Kidney (tissue), 14 donors: Measurements from ENCODE around the gene RAD51B. TPM values are rescaled to one million over a fixed set of nuclear protein-coding genes. Genes with fewer than 3 reads are reported as not detected.

Experiments
- DNase-seq, 5 donors: peaks; one replicate each; pipeline ENCODE4 v3.0.0-alpha.2; 2013 to 2020
- FAIRE-seq: peaks from 2 replicates; lab custom pipeline; 2012; peaks lifted over from hg19 to GRCh38; lab: Jason Lieb, UNC
- H3K27ac ChIP-seq, 2 donors: one replicate each; pipeline ENCODE4 v1.7.0; 2013; ENCODE audit warnings: low read depth in 2 of 2, low read length in 2 of 2, inconsistent platforms in 1 of 2
- H3K27me3 ChIP-seq: one replicate; pipeline ENCODE4 v1.7.1; 2013; ENCODE audit warnings: low read length, inconsistent platforms; ENCODE audit not compliant: control insufficient read depth, insufficient read depth
- H3K36me3 ChIP-seq, 3 donors: one replicate each; pipeline versions ENCODE4 v1.7.0 to v1.7.1; 2013; ENCODE audit warnings: low read length in 3 of 3, control low read depth in 1 of 3, inconsistent platforms in 1 of 3; ENCODE audit not compliant: insufficient read depth in 3 of 3, control insufficient read depth in 2 of 3
- H3K4me1 ChIP-seq, 3 donors: one replicate each; pipeline versions ENCODE4 v1.7.0 to v1.7.1; 2013; ENCODE audit warnings: low read length in 3 of 3, inconsistent platforms in 1 of 3, low read depth in 1 of 3; ENCODE audit not compliant: control insufficient read depth in 2 of 3, insufficient read depth in 2 of 3
- H3K4me3 ChIP-seq, 3 donors: one replicate each; pipeline versions ENCODE4 v1.7.0 to v1.8.1; 2013; ENCODE audit warnings: low read length in 3 of 3, control low read depth in 1 of 3, inconsistent platforms in 1 of 3
- H3K9ac ChIP-seq, 3 donors: one replicate each; pipeline versions ENCODE4 v1.7.0 to v1.7.1; 2013; ENCODE audit warnings: low read length in 3 of 3, control low read depth in 1 of 3, inconsistent platforms in 1 of 3
- H3K9me3 ChIP-seq, 3 donors: one replicate each; pipeline versions ENCODE4 v1.7.0 to v1.7.1; 2013; ENCODE audit warnings: low read length in 3 of 3, control low read depth in 1 of 3, inconsistent platforms in 1 of 3; ENCODE audit not compliant: control insufficient read depth in 2 of 3, insufficient read depth in 1 of 3
- intact Hi-C: fragments of 100-400 bp; cut with DNase I; formaldehyde crosslinking; loops from one replicate; pipeline ENCODE4 v1.11.1; 2022
- polyA plus RNA-seq: library from polyadenylated mRNA; stranded (reverse); fragments of 350-450 nt; fragmentation: Illumina TruSeq; extraction: RNeasy Lipid Tissue Mini Kit (QIAGEN cat#74804); gene quantifications from one replicate; pipeline ENCODE4 v1.2.3, GENCODE V29; 2014; ENCODE audit warnings: low read depth, low replicate concordance; ENCODE audit not compliant: insufficient read depth
- total RNA-seq: library from RNA; stranded (reverse); fragmentation: NEBNext Ultra II Directional; extraction: Animal tissue kit (Norgen Biotek cat#: 25700); gene quantifications from one replicate; pipeline ENCODE4 v1.2.1, GENCODE V29; 2021
- TF ChIP-seq, protein P1 (sequence below): IDR thresholded peaks from 3 replicates; pipeline ENCODE4 v1.5.1; 2012; ENCODE audit warnings: mild to moderate bottlenecking, moderate library complexity, borderline replicate concordance; ENCODE audit not compliant: insufficient read depth; ENCODE audit errors: extremely low read depth
- donor health status: control.
- donor health status: control.
- donor health status: control.
- donor health status: control.
- donor health status: control.
- donor health status: DM: yes; HTN: yes; CAD: no.
- donor health status: Normal renal cell carcinoma (clear cell type).

The RAD51B gene
- total and polyA plus RNA-seq, 2 donors from 2014 or later: 6.9 to 18.0 TPM

DNA sequence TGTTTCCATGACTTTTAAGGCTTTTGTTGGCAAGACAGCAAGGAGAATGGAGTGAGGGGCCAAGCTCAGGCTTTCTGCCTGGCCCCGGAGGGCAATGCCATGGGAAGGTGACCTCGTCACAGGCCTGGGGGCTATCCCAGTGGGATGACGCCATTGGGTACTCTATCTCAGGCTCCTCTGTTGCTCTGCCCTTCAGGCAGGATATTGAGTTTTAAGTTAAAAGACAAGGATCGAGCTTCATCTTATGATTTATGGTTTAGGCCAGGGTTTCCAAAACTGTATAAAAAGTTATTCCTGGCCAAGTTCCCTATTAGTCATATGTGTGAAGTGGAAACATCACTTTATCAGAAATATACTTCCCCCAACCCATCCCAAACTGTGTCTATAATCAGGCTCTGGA is 845.6 kb downstream of the RAD51B start:
- FAIRE-seq: no peak
- peak overlapping the region in 1 of 2 donors; percentile 43 for H3K27ac ChIP-seq
- H3K4me3 ChIP-seq: no peak overlapping the region
- H3K27me3 ChIP-seq: no peaks in the 10 kb centered on the region
- H3K9ac ChIP-seq: no peak overlapping the region
- TF ChIP-seq, protein P1, sequence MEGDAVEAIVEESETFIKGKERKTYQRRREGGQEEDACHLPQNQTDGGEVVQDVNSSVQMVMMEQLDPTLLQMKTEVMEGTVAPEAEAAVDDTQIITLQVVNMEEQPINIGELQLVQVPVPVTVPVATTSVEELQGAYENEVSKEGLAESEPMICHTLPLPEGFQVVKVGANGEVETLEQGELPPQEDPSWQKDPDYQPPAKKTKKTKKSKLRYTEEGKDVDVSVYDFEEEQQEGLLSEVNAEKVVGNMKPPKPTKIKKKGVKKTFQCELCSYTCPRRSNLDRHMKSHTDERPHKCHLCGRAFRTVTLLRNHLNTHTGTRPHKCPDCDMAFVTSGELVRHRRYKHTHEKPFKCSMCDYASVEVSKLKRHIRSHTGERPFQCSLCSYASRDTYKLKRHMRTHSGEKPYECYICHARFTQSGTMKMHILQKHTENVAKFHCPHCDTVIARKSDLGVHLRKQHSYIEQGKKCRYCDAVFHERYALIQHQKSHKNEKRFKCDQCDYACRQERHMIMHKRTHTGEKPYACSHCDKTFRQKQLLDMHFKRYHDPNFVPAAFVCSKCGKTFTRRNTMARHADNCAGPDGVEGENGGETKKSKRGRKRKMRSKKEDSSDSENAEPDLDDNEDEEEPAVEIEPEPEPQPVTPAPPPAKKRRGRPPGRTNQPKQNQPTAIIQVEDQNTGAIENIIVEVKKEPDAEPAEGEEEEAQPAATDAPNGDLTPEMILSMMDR: no peak
- peak in 2 of 5 donors; percentile 3 to 19 for DNase-seq
- no peaks in the 10 kb centered on the region for H3K9me3 ChIP-seq
- peaks cover 4 to 15% (median 14%) of the 10 kb centered on the region in 3 donors for H3K4me1 ChIP-seq
- H3K36me3 ChIP-seq: no peaks in the 10 kb centered on the region
- intact Hi-C loops: no loop called here

DNA sequence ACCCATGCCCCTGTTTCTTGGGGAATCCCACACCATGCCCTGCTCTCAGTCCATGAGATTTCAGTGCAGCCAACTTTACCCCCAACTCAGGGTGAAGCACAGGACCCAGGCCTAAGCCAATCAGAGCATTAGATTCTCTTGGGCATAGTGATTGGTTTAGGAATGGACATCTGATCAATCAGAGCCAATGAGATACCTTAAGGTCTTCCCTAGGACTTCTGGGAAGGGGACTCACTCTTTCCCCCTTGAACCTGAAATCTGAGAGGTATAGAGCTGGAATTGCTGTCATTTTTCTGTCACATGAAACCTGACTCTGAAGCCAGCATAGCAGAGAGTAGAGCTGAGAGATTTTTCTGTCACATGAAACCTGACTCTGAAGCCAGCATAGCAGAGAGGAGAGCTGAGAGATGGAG is 846.2 kb downstream of the RAD51B start:
- TF ChIP-seq, protein P1: no peak
- H3K4me1 ChIP-seq: peaks cover 4 to 19% (median 15%) of the 10 kb centered on the region in 3 donors
- intact Hi-C loops: no loop called here

DNA sequence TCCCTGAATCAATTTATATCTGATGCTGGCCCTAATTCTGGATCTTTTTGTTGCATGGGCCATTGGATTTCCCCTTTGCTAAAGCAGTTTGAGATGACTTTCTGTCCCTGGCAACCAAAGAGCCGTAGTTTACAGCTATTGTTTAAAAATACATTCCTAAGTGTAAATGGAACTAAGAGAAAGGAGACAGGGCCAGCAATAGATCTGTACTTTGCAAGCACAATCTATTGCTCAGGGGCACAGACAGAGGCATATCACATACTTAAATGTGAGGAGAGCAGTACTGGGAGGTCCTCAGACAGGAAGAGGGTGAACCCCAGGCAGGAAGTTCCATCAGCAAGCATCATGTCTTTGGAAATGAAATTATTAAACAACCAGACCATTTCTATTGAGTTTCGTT is 846.7 kb downstream of the RAD51B start:
- Histone ChIP-seq H3K36me3 (no peaks in the 10 kb centered on the region), H3K4me1 (peaks cover 4 to 19% (median 15%) of the 10 kb centered on the region in 3 donors), H3K4me3 (no peak overlapping the region), H3K9me3 (no peaks in the 10 kb centered on the region), H3K27me3 (no peaks in the 10 kb centered on the region), H3K9ac (no peak overlapping the region), H3K27ac (no peak overlapping the region)
- FAIRE-seq: no peak
- DNase-seq: peak in 1 of 5 donors; percentile 8
- intact Hi-C loops: no loop called here
- TF ChIP-seq, protein P1: no peak

More for the DNA sequence above, 846.2 kb downstream of the RAD51B start:
- peak in 3 of 5 donors; percentile 13 to 67 (median 30) for DNase-seq
- no peak overlapping the region for H3K9ac ChIP-seq
- H3K36me3 ChIP-seq: no peaks in the 10 kb centered on the region
- FAIRE-seq: no peak
- H3K9me3 ChIP-seq: no peaks in the 10 kb centered on the region
- H3K27ac ChIP-seq: peak overlapping the region in 1 of 2 donors; percentile 29
- no peak overlapping the region for H3K4me3 ChIP-seq
- H3K27me3 ChIP-seq: no peaks in the 10 kb centered on the region

DNA sequence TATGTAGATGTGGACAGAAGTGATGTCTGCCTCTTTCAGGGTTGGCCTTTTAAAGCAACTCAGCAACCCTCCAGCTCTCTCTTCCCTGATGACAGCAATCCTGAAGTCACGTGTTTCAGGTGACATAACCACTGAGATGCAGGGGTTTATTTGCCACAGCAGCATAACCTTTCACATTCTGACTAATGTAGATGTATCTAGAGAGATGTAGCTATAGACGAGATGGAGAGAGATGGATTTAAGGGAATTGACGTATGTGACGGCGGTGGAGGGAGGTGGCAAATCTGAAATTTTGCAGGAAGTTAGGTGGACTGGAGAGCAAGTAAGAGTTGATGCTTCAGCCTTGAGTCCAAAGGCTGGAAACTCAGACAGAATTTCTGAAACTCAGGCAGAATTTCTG is 847.3 kb downstream of the RAD51B start:
- H3K4me1 ChIP-seq: peaks cover 4 to 19% (median 15%) of the 10 kb centered on the region in 3 donors

More for the DNA sequence above, 847.3 kb downstream of the RAD51B start:
- DNase-seq (peak in 1 of 5 donors; percentile 5), FAIRE-seq (no peak)
- no peak overlapping the region for H3K9ac ChIP-seq
- H3K27me3 ChIP-seq: no peaks in the 10 kb centered on the region
- peak overlapping the region in 1 of 2 donors; percentile 5 for H3K27ac ChIP-seq
- no peaks in the 10 kb centered on the region for H3K36me3 ChIP-seq
- no peaks in the 10 kb centered on the region for H3K9me3 ChIP-seq
- H3K4me3 ChIP-seq: no peak overlapping the region
- TF ChIP-seq, protein P1: no peak
- intact Hi-C loops: no loop called here
